ENCODE measurements around the gene PTCH1. TPM values are rescaled to one million over a fixed set of nuclear protein-coding genes. Genes with fewer than 3 reads are reported as not detected.

Gene PTCH1
- total RNA-seq, 1 experiment from 2014 or later, result 33.4 TPM

DNA sequence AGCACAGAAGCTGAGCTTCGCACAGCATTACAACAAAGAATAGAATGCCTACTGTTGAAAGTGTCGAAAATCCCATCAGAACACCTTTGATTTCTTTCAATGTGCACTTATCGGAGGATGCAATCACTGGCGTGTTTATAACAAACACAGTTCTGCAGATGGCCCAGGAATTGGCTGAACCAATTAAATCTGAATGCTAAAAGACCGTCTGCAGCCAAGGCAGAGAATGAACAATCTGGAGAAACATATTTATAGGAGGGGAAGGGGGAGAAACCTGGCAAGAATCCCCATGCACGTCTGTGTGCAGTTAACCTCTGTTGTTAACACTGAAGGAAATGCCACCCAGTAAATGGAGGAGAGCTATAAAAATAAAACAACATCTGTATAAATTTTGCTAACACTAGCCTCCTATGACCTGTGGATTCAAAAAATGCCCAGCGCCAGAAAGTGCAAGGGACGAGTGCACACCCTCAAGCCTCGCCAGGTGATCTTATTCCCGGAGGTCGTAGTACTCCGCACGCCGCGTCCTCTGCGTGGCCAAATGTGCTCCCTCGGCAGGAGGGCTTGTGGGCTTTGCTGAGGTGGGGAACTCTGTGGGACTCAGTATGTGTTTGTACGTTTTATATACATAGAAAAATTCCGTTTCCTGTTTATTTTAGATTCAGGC lies 56.8 kb downstream of the PTCH1 start:
- Histone ChIP-seq H3K9me2 (ENCODE audit: insufficient read depth) (no peaks in the 10 kb centered on the region), H4K20me1 (ENCODE audit: insufficient read depth) (no peaks in the 10 kb centered on the region), H3K9me3 (ENCODE audit: insufficient read depth, low read depth) (no peaks in the 10 kb centered on the region), H3K4me2 (no peak overlapping the region), H3F3A (ENCODE audit: insufficient read depth, low read depth) (no peaks in the 10 kb centered on the region), H3K4me1 (replicated peaks; ENCODE audit: insufficient read depth) (no peaks in the 10 kb centered on the region), H3K79me2 (ENCODE audit: low read depth) (no peaks in the 10 kb centered on the region), H3K4me3 (no peak overlapping the region), H2AFZ (no peak overlapping the region), H3K27me3 (ENCODE audit: insufficient read depth, low read depth) (no peaks in the 10 kb centered on the region), H3K27ac (no peak overlapping the region), H3K36me3 (ENCODE audit: low read depth) (peaks cover 4% of the 10 kb centered on the region; the same call in 1 of the 2 replicates)
- BruUV-seq (replicated peaks), result no TSS peak
- DNase-seq, result no peak
- CTCF ChIA-PET, result no interaction called here
- TF ChIP-seq, protein P1, sequence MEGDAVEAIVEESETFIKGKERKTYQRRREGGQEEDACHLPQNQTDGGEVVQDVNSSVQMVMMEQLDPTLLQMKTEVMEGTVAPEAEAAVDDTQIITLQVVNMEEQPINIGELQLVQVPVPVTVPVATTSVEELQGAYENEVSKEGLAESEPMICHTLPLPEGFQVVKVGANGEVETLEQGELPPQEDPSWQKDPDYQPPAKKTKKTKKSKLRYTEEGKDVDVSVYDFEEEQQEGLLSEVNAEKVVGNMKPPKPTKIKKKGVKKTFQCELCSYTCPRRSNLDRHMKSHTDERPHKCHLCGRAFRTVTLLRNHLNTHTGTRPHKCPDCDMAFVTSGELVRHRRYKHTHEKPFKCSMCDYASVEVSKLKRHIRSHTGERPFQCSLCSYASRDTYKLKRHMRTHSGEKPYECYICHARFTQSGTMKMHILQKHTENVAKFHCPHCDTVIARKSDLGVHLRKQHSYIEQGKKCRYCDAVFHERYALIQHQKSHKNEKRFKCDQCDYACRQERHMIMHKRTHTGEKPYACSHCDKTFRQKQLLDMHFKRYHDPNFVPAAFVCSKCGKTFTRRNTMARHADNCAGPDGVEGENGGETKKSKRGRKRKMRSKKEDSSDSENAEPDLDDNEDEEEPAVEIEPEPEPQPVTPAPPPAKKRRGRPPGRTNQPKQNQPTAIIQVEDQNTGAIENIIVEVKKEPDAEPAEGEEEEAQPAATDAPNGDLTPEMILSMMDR (conservative IDR thresholded peaks at IDR 0.05), result no peak
- TF ChIP-seq EZH2 (IDR thresholded peaks at IDR 0.05; ENCODE audit: low read depth), result no peak
- POLR2A ChIA-PET (ENCODE audit: unreplicated experiment), result no interaction called here
- intact Hi-C loops (cut with micrococcal nuclease; ENCODE audit: unreplicated experiment), result no loop called here

DNA sequence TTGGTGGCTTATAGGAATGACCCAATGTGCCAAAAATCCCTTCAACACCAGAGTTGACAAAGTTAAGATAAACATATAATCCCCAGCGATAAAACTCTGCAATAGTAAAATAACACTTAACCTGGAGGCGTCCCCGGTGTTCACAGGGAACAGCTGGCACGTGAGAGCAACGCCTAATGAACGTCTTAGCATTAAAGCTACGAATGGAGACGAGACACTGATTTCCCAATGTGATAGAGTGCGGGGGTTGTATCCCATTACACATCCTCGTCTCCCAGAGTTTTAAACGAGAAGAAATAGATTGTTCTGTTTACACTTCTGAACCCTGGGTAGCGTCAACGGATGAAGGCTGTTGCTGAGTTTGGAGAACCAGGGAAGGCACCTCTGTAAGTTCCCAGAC lies 57.6 kb downstream of the PTCH1 start:
- 0 out of 2 replicates have a peak, but pooled peaks cover 4% of the 10 kb centered on the region for H3K36me3 ChIP-seq (ENCODE audit: low read depth)
- TF ChIP-seq, protein P1 (conservative IDR thresholded peaks at IDR 0.05), result no peak
- no peak for TF ChIP-seq EZH2 (IDR thresholded peaks at IDR 0.05; ENCODE audit: low read depth)
- no TSS peak for BruUV-seq (replicated peaks)
- ChIA-PET POLR2A (ENCODE audit: unreplicated experiment) (no interaction called here), CTCF (no interaction called here)
- H3K9me3 ChIP-seq (ENCODE audit: insufficient read depth, low read depth), result no peaks in the 10 kb centered on the region
- no peak overlapping the region for H3K27ac ChIP-seq
- no peak overlapping the region for H3K4me2 ChIP-seq
- no peaks in the 10 kb centered on the region for H3K4me1 ChIP-seq (replicated peaks; ENCODE audit: insufficient read depth)
- no peaks in the 10 kb centered on the region for H3K27me3 ChIP-seq (ENCODE audit: insufficient read depth, low read depth)
- H3F3A ChIP-seq (ENCODE audit: insufficient read depth, low read depth), result no peaks in the 10 kb centered on the region
- no peak for DNase-seq
- no peaks in the 10 kb centered on the region for H3K79me2 ChIP-seq (ENCODE audit: low read depth)
- no peaks in the 10 kb centered on the region for H4K20me1 ChIP-seq (ENCODE audit: insufficient read depth)
- no peak overlapping the region for H3K4me3 ChIP-seq
- H2AFZ ChIP-seq, result no peak overlapping the region
- no peaks in the 10 kb centered on the region for H3K9me2 ChIP-seq (ENCODE audit: insufficient read depth)
- intact Hi-C loops (cut with micrococcal nuclease; ENCODE audit: unreplicated experiment), result no loop called here

DNA sequence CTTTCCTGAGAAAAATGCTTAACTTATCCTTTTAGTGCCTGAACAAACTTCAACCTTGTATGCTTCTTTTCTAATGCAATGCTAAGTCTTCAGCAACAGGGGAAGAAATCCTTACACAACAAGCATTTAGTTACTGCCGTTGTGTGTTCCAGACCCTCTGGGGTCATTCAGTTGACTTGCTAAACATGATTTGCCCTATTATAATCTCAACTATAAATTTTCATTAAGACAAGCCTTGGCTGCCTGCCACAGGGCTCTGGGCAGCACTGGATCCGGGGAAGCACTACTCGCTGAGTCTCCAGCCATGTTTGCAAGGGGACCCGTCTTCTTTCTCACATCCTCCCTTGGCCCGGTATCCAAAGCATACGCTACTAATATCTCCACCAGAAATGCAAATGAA lies 58.1 kb downstream of the PTCH1 start:
- BruUV-seq (replicated peaks), result no TSS peak
- intact Hi-C loops (cut with micrococcal nuclease; ENCODE audit: unreplicated experiment), result no loop called here
- Histone ChIP-seq H3K79me2 (ENCODE audit: low read depth) (no peaks in the 10 kb centered on the region), H4K20me1 (ENCODE audit: insufficient read depth) (no peaks in the 10 kb centered on the region), H3K4me3 (no peak overlapping the region), H3K27me3 (ENCODE audit: insufficient read depth, low read depth) (no peaks in the 10 kb centered on the region), H3F3A (ENCODE audit: insufficient read depth, low read depth) (no peaks in the 10 kb centered on the region), H3K9me3 (ENCODE audit: insufficient read depth, low read depth) (no peaks in the 10 kb centered on the region), H2AFZ (no peak overlapping the region), H3K4me2 (no peak overlapping the region), H3K27ac (no peak overlapping the region), H3K36me3 (ENCODE audit: low read depth) (0 out of 2 replicates have a peak, but pooled peaks cover 4% of the 10 kb centered on the region), H3K4me1 (replicated peaks; ENCODE audit: insufficient read depth) (no peaks in the 10 kb centered on the region), H3K9me2 (ENCODE audit: insufficient read depth) (no peaks in the 10 kb centered on the region)
- ChIA-PET POLR2A (ENCODE audit: unreplicated experiment) (no interaction called here), CTCF (no interaction called here)
- DNase-seq, result no peak
- TF ChIP-seq EZH2 (IDR thresholded peaks at IDR 0.05; ENCODE audit: low read depth), result no peak
- TF ChIP-seq, protein P1 (conservative IDR thresholded peaks at IDR 0.05), result no peak

Measured in PC-9 (cell line).